Measurements from ENCODE around the gene C15orf61. TPM values are rescaled to one million over a fixed set of nuclear protein-coding genes. Genes with fewer than 3 reads are reported as not detected.

Gene C15orf61
- total RNA-seq, 2 donors from 2014 or later = 5.4 to 6.2 TPM

DNA sequence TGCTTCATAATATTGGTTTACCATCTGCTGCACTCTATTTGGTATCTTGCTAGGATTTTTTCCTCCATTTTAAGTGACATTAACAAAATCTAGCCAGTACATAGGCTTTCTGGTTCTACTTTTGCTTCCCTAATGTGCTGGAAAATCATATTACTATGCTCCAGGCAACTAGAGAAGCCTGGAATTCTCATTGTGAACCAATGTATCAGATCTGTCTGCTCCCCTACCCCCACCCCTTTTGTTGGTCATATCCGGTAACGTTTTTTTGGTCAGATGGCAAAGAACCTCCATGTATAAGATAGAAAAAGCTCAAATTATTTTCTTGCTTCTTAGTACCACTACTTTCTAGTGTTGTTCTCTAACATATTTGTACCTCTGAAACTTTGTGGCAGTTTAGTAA, 38.6 kb downstream of the C15orf61 start:
- Histone ChIP-seq H3K9me3 (no peaks in the 10 kb centered on the region), H3K9ac (ENCODE audit: low read depth in 2 of 2, low read length in 2 of 2) (no peak overlapping the region), H3K4me3 (no peak overlapping the region), H3K27ac (no peak overlapping the region), H3K36me3 (no peaks in the 10 kb centered on the region), H3K27me3 (no peaks in the 10 kb centered on the region), H3K4me1 (no peaks in the 10 kb centered on the region)
- TF ChIP-seq, protein P1, sequence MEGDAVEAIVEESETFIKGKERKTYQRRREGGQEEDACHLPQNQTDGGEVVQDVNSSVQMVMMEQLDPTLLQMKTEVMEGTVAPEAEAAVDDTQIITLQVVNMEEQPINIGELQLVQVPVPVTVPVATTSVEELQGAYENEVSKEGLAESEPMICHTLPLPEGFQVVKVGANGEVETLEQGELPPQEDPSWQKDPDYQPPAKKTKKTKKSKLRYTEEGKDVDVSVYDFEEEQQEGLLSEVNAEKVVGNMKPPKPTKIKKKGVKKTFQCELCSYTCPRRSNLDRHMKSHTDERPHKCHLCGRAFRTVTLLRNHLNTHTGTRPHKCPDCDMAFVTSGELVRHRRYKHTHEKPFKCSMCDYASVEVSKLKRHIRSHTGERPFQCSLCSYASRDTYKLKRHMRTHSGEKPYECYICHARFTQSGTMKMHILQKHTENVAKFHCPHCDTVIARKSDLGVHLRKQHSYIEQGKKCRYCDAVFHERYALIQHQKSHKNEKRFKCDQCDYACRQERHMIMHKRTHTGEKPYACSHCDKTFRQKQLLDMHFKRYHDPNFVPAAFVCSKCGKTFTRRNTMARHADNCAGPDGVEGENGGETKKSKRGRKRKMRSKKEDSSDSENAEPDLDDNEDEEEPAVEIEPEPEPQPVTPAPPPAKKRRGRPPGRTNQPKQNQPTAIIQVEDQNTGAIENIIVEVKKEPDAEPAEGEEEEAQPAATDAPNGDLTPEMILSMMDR (IDR thresholded peaks at IDR 0.05) = no peak
- no peak for DNase-seq
- intact Hi-C loops (cut with DNase I) = no loop called here

DNA sequence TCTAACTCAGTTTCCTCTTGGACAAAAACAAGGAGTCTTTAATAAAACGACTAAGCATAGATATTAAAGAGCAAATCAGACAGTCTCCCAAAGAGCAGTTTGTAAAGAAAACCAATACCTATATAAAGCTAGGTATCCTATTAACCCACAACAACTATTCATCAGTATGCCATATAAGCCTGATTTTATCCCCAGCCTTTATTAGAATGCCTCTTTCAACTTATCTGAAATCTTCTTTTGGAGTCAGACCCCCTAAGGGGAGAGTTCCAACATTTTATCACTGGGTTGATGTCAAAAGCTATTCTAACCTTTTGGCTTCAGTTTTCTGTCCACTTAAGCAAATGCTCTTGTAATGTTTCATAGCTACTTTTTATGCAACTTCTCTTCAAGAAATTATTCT, 39.4 kb downstream of the C15orf61 start:
- H3K9me3 ChIP-seq = no peaks in the 10 kb centered on the region
- TF ChIP-seq, protein P1 (IDR thresholded peaks at IDR 0.05) = no peak
- H3K4me3 ChIP-seq = no peak overlapping the region
- no peaks in the 10 kb centered on the region for H3K4me1 ChIP-seq
- intact Hi-C loops (cut with DNase I) = no loop called here
- H3K9ac ChIP-seq (ENCODE audit: low read depth in 2 of 2, low read length in 2 of 2) = no peak overlapping the region
- no peak overlapping the region for H3K27ac ChIP-seq
- no peak for DNase-seq
- no peaks in the 10 kb centered on the region for H3K36me3 ChIP-seq
- no peaks in the 10 kb centered on the region for H3K27me3 ChIP-seq

DNA sequence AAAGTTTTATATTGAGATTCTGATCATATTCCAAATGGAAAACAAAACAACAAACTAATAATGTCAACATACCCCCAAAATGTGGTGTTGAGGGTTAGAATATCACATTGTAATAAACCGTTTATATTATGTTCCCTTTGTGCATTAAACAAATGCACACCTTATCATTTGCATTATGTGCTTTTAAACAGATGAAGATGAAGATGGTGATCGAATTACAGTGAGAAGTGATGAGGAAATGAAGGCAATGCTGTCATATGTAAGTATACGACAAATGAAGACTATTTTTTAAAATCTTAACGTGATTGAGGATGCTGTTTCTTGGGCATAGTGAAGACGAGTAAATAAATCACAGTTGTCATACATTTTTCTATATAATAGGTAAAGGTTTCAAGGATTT, 42.2 kb downstream of the C15orf61 start:
- Histone ChIP-seq H3K9me3 (no peaks in the 10 kb centered on the region), H3K27ac (no peak overlapping the region), H3K27me3 (no peaks in the 10 kb centered on the region), H3K36me3 (no peaks in the 10 kb centered on the region), H3K4me3 (no peak overlapping the region), H3K4me1 (no peaks in the 10 kb centered on the region), H3K9ac (ENCODE audit: low read depth in 2 of 2, low read length in 2 of 2) (no peak overlapping the region)
- intact Hi-C loops (cut with DNase I) = no loop called here
- TF ChIP-seq, protein P1 (IDR thresholded peaks at IDR 0.05) = no peak
- DNase-seq = no peak

DNA sequence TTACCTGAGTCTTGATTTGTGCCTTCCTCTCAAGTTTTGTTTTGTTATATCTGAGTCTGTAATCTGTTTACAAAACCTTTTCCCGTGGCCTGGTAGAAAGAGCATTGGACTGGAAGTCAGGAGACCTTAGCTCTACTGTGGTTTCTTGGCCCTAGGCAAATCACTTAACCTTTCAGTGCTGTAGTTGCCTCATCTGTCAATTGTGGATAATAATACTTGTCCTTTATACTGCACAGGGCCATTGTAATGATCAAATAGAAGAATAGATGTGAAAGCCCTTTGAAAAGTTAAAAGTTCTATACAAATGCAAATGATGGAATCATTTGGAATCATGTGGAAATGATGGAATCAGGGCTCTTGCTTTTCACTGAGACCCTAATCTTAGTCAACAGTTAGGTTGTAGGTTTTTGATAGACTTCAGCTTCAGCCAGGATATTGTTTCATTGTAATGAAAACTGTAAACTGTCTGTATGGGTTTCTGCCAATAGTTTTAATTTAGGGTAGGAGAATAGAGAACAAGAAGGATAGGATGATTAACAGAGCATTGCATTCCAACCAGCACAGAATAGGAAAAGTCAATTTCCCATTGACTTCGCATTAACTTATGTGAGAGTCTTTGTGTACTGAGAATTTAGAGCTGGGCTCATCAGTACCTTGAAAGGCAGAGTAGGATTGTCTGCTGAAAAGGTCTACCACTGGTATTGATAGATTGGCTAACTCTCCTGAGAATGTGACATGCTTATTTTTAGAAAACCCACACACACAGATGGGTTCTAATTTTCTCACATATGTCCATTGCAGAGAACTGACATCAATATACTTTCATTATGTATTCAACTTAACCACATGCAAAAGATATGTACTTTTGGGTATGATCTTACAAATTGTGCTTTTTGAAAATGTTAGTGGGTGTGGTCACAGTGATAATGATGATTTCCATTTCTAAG, 43.4 kb downstream of the C15orf61 start:
- no peaks in the 10 kb centered on the region for H3K27me3 ChIP-seq
- TF ChIP-seq, protein P1 (IDR thresholded peaks at IDR 0.05) = no peak
- H3K9me3 ChIP-seq = no peaks in the 10 kb centered on the region
- no peak for DNase-seq
- H3K9ac ChIP-seq (ENCODE audit: low read depth in 2 of 2, low read length in 2 of 2) = no peak overlapping the region
- no peaks in the 10 kb centered on the region for H3K36me3 ChIP-seq
- H3K4me3 ChIP-seq = no peak overlapping the region
- no peak overlapping the region for H3K27ac ChIP-seq
- intact Hi-C loops (cut with DNase I) = no loop called here
- no peaks in the 10 kb centered on the region for H3K4me1 ChIP-seq

DNA sequence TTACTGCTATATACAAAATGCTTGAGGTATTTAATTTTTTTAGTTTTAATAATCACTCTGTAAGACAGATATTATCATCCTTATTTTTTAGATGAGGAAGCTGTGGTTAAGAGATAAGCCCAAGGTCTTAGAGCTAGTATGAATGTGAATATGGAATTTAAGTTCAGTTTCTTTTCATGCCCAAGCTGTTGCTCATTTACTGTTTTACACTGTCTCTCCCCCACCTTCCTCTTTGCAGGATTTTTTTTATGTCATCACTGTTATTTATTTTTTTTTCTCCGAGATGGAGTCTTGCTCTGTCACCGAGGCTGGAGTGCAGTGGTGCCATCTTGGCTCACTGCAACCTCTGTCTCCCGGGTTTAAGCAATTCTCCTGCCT, 44.0 kb downstream of the C15orf61 start:
- TF ChIP-seq, protein P1 (IDR thresholded peaks at IDR 0.05) = no peak
- no peak overlapping the region for H3K9ac ChIP-seq (ENCODE audit: low read depth in 2 of 2, low read length in 2 of 2)
- no peaks in the 10 kb centered on the region for H3K9me3 ChIP-seq
- H3K27me3 ChIP-seq = no peaks in the 10 kb centered on the region
- intact Hi-C loops (cut with DNase I) = no loop called here
- H3K4me1 ChIP-seq = no peaks in the 10 kb centered on the region
- H3K36me3 ChIP-seq = no peaks in the 10 kb centered on the region
- no peak overlapping the region for H3K27ac ChIP-seq
- no peak for DNase-seq
- H3K4me3 ChIP-seq = no peak overlapping the region
